Erythroblast (primary cell): Measurements from ENCODE around the gene GPR153.

Source experiments
- GATA1 ChIP-seq: IDR thresholded peaks from 2 replicates; pipeline ENCODE4 v1.6.1; 2011; ENCODE audit warnings: low read depth, mild to moderate bottlenecking, control low read depth, low read length, moderate library complexity
- POLR2A ChIP-seq: IDR thresholded peaks from 2 replicates; pipeline ENCODE4 v1.6.1; 2011; ENCODE audit warnings: mild to moderate bottlenecking, low read length

GRCh38 chr1:6205849-6206519, 54.9 kb downstream of the GPR153 start, which contains the start of gene RNF207:
- TF ChIP-seq POLR2A = no peak
- TF ChIP-seq GATA1 = no peak
